GM18907 (cell line): Measurements from ENCODE around the gene CCP110.

Experiments
- ATAC-seq: cut with Tn5 transposase; IDR thresholded peaks from one replicate; pipeline ENCODE4 v1.9.1; 2021; ENCODE audit warnings: mild to moderate bottlenecking, moderate library complexity; ENCODE audit not compliant: unreplicated experiment

Gene CCP110

GRCh38 chr16:19598805-19599510, 75.2 kb downstream of the CCP110 start:
- ATAC-seq = no peak

DNA sequence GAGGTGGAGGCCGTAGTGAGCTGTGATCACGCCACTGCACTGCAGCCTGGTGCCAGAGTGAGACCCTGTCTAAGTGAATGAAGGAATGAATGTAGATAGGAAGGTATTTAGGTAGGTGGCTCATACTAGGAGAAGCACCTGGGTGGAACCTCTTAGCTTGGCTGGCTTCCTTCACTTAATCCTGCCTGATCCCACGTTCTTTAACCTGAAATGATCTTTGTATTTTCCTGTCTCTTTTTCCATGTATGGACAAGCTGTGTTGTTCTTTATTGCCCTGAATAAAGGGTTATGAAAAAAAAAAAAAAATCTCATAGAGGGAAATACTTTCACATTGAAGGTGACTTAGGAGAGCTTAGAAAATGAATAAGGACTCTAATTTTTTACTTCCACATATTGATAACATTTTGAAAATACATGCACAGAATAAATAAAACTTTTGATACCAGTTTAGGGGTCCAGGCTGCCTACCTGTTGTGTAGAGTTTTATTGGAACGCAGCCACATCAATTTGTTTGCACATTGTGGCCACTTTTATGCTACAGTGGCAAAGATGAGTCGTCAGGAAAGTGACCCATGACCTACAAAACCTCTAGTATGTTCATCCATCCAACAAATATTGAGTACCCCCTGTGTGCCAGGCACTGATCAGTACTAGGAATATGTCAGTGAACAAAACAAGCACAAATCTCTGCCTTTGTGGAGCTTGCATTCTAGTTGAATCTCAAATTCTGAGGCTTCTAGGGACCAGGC, 76.4 kb downstream of the CCP110 start:
- ATAC-seq = no peak

DNA sequence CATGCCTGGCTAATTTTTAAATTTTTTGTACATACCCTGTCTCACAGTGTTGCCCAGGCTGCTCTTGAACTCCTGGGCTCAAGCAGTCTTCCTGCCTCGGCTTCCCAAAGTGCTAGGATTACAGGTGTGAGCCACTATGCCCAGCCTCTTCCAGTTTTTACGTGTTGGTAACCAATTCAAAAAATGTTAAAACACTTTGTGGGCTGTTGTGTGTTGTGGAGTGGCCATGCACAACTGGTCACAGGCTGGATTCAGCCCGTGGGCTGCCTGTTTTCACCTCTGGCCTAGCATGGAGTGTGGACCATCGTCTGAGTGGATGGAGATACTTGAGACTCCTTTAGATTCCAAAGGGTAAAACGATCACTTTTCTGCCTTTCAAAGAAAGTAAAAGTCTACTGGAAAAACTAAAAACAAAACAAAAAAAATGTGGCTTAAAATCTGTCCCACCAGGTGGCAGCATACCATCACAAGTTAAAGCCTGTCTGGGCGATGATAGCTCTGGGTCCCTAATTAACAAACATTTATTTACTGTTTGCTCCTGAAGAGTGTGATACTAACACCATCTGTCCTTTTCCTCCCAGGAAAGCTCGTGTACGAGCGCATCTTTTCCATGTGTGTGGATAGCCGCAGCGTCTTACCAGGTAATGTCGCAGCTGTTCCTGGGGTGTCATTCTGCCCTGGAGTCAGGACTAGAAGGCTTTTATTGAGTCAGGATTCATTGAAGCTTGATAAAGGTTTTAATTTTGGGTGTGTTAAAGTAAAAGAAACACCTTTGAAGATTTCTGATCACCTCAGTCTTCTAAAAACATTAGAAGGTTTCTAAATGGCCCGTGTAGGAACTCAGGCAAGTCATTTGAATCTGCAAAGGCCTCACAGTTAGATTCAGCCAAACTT, 77.6 kb downstream of the CCP110 start:
- no peak for ATAC-seq
